ENCODE measurements around the gene MED13L.

GRCh38 chr12:115945491-115945885 lies 332.0 kb downstream of the MED13L start:
- no peak for TF ChIP-seq ZFP30 (CRISPR knock-in tag; IDR thresholded peaks at IDR 0.05)
- no peak for TF ChIP-seq ESRRG (CRISPR knock-in tag; IDR thresholded peaks at IDR 0.05)
- TF ChIP-seq CREB5 (CRISPR knock-in tag; IDR thresholded peaks at IDR 0.05; ENCODE audit: low read depth): no peak
